Gastrocnemius medialis (tissue), 4 donors: ENCODE data around the gene JSRP1. TPM values are rescaled to one million over a fixed set of nuclear protein-coding genes. Genes with fewer than 3 reads are reported as not detected.
A peak's percentile ranks its signal among the peaks of the same experiment; 100 is the strongest.

Experiments
- ATAC-seq, 2 donors: fragments of 150-250 bp; one replicate each; pipeline ENCODE4 v1.9.1; 2016
- DNase-seq, 2 donors: peaks; one replicate each; pipeline ENCODE4 v3.0.0-alpha.2; 2019
- H3K27ac ChIP-seq, 4 donors: fragments of 200-600 bp; sonication (generic); 1 replicate in 1 of 4; 2 replicates in 3 of 4; pipeline ENCODE4 v1.5.1; 2016 to 2018; ENCODE audit warnings: mild to moderate bottlenecking in 2 of 4, moderate library complexity in 1 of 4
- H3K27me3 ChIP-seq, 3 donors: fragments of 200-600 bp; sonication (generic) in 2 of 3; 1 replicate in 1 of 3; 2 replicates in 2 of 3; pipeline versions ENCODE4 v1.5.1 to v1.6.0; 2016 to 2019; ENCODE audit warnings: mild to moderate bottlenecking in 1 of 3, moderate library complexity in 1 of 3
- H3K36me3 ChIP-seq, 2 donors: fragments of 200-600 bp; sonication (generic) in 1 of 2; one replicate each; pipeline ENCODE4 v1.5.1; 2017 to 2018
- H3K4me1 ChIP-seq, 2 donors: fragments of 200-600 bp; sonication (generic) in 1 of 2; one replicate each; pipeline ENCODE4 v1.5.1; 2016 to 2017; ENCODE audit warnings: mild to moderate bottlenecking in 2 of 2
- H3K4me3 ChIP-seq, 4 donors: fragments of 200-600 bp; sonication (generic) in 3 of 4; 1 replicate in 1 of 4; 2 replicates in 3 of 4; pipeline ENCODE4 v1.5.1; 2016 to 2019; ENCODE audit warnings: mild to moderate bottlenecking in 2 of 4
- H3K9me3 ChIP-seq, 3 donors: fragments of 200-600 bp; sonication (generic) in 2 of 3; 1 replicate in 1 of 3; 2 replicates in 2 of 3; pipeline ENCODE4 v1.5.1; 2016 to 2019
- POLR2A ChIP-seq, 2 donors: fragments of 450-650 bp; IDR thresholded peaks; one replicate each; pipeline ENCODE4 v1.6.1; 2017; ENCODE audit warnings: antibody characterized with exemption in 2 of 2, mild to moderate bottlenecking in 2 of 2, moderate library complexity in 2 of 2
- in situ Hi-C, 4 donors: fragments of 200-750 bp; cut with MboI; loops; one replicate each; pipeline versions ENCODE4 v1.15.0 to v1.8.0; 2017; ENCODE audit warnings: low sequenced_read_pairs in 4 of 4
- intact Hi-C: fragments of 100-400 bp; cut with DNase I; formaldehyde crosslinking; loops from one replicate; pipeline ENCODE4 v1.15.1; 2023; ENCODE audit warnings: low total_unique reads
- total RNA-seq, 4 donors: library from RNA; depleted of rRNA; stranded (reverse); fragments of >200 nt; gene quantifications; one replicate each; pipeline versions ENCODE4 v1.1.0 to v1.2.3, GENCODE V29; 2016
- TF ChIP-seq, protein P1 (sequence below), 5 experiments: fragments of 450-650 bp in 3 of 5; fragments of 200-600 bp in 2 of 5; sonication (generic) in 2 of 5; IDR thresholded peaks in 4 of 5; conservative IDR thresholded peaks in 1 of 5; 1 replicate in 4 of 5; 2 replicates in 1 of 5; pipeline ENCODE4 v1.5.1; 2016 to 2019; ENCODE audit warnings: antibody characterized with exemption in 5 of 5, mild to moderate bottlenecking in 3 of 5, moderate library complexity in 3 of 5

The JSRP1 gene
- total RNA-seq, 4 donors from 2014 or later, result 152 to 383 (median 303) TPM

- no peak for TF ChIP-seq POLR2A (IDR thresholded peaks at IDR 0.05)
- TF ChIP-seq, protein P1, sequence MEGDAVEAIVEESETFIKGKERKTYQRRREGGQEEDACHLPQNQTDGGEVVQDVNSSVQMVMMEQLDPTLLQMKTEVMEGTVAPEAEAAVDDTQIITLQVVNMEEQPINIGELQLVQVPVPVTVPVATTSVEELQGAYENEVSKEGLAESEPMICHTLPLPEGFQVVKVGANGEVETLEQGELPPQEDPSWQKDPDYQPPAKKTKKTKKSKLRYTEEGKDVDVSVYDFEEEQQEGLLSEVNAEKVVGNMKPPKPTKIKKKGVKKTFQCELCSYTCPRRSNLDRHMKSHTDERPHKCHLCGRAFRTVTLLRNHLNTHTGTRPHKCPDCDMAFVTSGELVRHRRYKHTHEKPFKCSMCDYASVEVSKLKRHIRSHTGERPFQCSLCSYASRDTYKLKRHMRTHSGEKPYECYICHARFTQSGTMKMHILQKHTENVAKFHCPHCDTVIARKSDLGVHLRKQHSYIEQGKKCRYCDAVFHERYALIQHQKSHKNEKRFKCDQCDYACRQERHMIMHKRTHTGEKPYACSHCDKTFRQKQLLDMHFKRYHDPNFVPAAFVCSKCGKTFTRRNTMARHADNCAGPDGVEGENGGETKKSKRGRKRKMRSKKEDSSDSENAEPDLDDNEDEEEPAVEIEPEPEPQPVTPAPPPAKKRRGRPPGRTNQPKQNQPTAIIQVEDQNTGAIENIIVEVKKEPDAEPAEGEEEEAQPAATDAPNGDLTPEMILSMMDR (IDR thresholded peaks at IDR 0.05 in 4 of 5, conservative IDR thresholded peaks at IDR 0.05 in 1 of 5), result no peak
- no peaks in the 10 kb centered on the region for H3K36me3 ChIP-seq
- H3K27ac ChIP-seq, result peak overlapping the region in 1 of 4 donors; percentile 28
- ATAC-seq (no peak), DNase-seq (no peak)
- in situ Hi-C loops (no loop called here), intact Hi-C loops (no loop called here)
- H3K4me3 ChIP-seq, result no peak overlapping the region
- peaks cover 3 to 14% of the 10 kb centered on the region in 2 donors for H3K4me1 ChIP-seq
- no peaks in the 10 kb centered on the region for H3K27me3 ChIP-seq
- H3K9me3 ChIP-seq, result no peaks in the 10 kb centered on the region
These were observed 3.1 kb upstream of the JSRP1 start for GRCh38 chr19:2259336-2259735.

DNA sequence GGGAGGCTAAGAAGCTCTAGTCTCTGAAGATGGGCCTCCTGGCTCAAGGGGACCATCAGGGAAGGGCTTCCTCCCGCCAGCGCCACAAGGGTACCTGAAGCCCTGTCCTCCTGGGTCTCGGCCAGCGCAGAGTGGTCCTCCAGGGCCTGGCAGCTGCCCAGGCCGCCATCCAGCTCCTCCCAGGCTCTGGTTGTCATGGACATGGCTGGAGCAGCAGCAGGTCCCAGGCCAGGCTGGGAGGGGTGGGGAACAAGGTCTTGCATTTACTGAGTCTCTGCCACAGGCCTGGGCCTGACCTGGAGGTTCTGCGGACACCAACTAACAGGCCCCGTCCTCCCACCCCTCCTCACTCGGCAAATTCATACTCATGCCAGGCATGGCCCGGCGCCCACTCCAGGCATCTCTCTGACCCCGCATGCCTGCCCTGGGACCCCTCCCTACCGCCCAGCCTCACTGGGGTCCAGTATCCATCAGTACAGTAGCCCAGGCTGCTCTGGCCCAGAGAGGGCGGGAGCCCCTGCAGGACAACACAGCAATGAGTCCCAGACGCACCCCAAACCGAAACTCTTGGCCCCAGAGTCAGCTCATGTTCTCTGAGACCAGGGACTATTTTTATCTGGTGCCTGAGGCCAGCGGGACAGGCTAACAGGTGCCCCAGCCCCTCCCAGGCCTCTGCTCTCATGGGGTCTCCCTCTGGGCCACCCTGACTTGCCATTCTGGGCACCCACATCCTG, 938 bp downstream of the JSRP1 start:
- in situ Hi-C loops, result no loop called here
- H3K4me3 ChIP-seq, result peak overlapping the region; percentile 60 to 77 (median 68)
- intact Hi-C loops, result no loop called here
- H3K36me3 ChIP-seq, result no peaks in the 10 kb centered on the region
- H3K9me3 ChIP-seq, result no peaks in the 10 kb centered on the region
- H3K27ac ChIP-seq, result peak overlapping the region; percentile 98 to 100 (median 100)
- peak; percentile 73 to 89 for DNase-seq
- peak; percentile 76 to 77 for ATAC-seq
- H3K27me3 ChIP-seq, result no peaks in the 10 kb centered on the region
- TF ChIP-seq, protein P1 (IDR thresholded peaks at IDR 0.05 in 4 of 5, conservative IDR thresholded peaks at IDR 0.05 in 1 of 5), result no peak
- TF ChIP-seq POLR2A (IDR thresholded peaks at IDR 0.05), result peak in 1 of 2 donors; percentile 5
- H3K4me1 ChIP-seq, result peaks cover 17 to 39% of the 10 kb centered on the region in 2 donors

DNA sequence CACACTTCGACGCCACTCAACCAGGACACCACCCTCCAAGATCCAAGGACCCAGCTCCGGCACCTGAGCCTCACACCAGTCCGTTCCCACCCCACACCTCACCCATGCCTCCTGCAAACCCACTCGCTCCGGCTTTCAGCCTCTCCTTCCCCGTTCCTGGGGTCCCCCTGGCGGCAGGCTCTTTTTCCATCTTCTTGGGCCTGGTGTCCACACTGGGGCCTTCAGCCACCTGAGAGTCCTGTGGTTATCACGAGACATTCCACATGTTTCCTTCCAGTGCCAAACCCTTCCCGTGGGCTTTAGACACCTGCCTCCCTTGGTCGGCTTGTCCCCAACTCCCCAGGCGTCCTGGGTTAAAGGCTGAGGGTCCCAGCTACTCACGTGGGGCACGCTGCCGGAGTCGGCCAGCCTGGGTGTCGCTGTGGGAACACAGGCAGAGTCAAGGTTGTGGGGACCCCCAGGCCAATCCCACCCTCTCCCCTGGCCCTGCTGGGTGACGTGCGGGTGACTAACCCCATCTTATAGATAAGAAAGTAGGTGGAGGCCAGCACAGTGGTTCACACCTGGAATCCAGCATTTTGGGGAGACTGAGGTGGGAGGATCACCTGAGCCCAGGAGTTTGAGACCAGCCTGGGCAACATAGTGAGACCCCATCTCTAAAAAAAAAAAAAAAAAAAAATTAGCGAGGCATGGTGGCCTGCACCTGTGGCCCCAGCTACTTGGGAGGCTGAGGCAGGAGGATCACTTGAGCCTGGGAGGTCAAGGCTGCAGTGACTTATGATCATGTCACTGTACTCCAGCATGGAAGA, 1.9 kb downstream of the JSRP1 start:
- no peaks in the 10 kb centered on the region for H3K36me3 ChIP-seq
- in situ Hi-C loops (no loop called here), intact Hi-C loops (no loop called here)
- peaks cover 19 to 48% of the 10 kb centered on the region in 2 donors for H3K4me1 ChIP-seq
- peak in 1 of 2 donors; percentile 54 for DNase-seq
- TF ChIP-seq, protein P1 (IDR thresholded peaks at IDR 0.05 in 4 of 5, conservative IDR thresholded peaks at IDR 0.05 in 1 of 5), result peak in 2 of 5 experiments; percentile 30 to 42
- TF ChIP-seq POLR2A (IDR thresholded peaks at IDR 0.05), result no peak
- H3K4me3 ChIP-seq, result peak overlapping the region; percentile 60 to 77 (median 68)
- peak overlapping the region; percentile 98 to 100 (median 100) for H3K27ac ChIP-seq
- H3K27me3 ChIP-seq, result no peaks in the 10 kb centered on the region
- ATAC-seq, result peak in 1 of 2 donors; percentile 20
- H3K9me3 ChIP-seq, result no peaks in the 10 kb centered on the region

- Histone ChIP-seq H3K27ac (peak overlapping the region; percentile 98 to 100 (median 100)), H3K4me3 (peak overlapping the region in 3 of 4 donors; percentile 17 to 77 (median 73)), H3K9me3 (no peaks in the 10 kb centered on the region), H3K27me3 (no peaks in the 10 kb centered on the region), H3K4me1 (peaks cover 20 to 52% of the 10 kb centered on the region in 2 donors), H3K36me3 (no peaks in the 10 kb centered on the region)
- in situ Hi-C loops (no loop called here), intact Hi-C loops (no loop called here)
- ATAC-seq, result no peak
- no peak for DNase-seq
- TF ChIP-seq POLR2A (IDR thresholded peaks at IDR 0.05), result no peak
- TF ChIP-seq, protein P1 (IDR thresholded peaks at IDR 0.05 in 4 of 5, conservative IDR thresholded peaks at IDR 0.05 in 1 of 5), result no peak
These were observed 2.8 kb downstream of the JSRP1 start for GRCh38 chr19:2253106-2254063.
